HG03159 (cell line): ENCODE data around the gene SEMA3C.
A peak's percentile ranks its signal among the peaks of the same experiment; 100 is the strongest.

Experiments used
- ATAC-seq: cut with Tn5 transposase; IDR thresholded peaks from one replicate; pipeline ENCODE4 v1.9.1; 2021; ENCODE audit warnings: mild to moderate bottlenecking, moderate library complexity; ENCODE audit not compliant: unreplicated experiment

Gene SEMA3C

DNA sequence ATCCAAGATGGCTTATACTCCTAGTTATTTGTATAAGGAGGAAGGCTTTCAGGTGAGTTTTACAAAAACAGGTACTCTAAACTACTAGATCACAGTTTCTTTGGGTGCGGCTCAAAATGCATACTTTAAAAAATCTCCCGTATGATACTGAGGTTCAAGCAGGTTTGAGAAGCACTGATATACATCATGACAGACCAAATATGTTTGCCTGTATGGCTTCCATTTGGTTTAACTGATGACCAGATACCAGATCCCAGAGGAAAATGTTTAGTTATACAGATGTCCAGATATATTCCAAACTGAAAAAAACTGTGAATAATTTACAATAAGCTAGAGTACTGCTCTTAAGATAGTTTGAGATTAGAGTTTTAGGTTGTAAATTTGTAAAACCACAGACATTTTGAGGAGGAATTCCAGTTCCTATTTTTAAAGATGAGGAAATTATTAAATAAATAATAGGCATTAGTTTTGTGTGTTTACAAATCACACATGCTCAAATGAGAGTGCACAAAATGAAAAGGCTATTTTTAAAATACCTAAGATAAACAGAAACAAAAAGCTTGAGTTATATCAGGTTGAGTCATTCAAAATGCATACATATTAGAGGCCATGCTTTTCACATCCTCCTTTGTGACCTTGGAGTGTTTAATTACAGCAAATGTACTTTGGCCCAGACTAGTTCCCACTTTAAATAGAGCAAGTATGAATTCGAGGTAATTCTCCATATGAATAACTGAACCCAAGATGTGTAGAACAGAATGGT, 60.5 kb downstream of the SEMA3C start:
- peak; percentile 79 for ATAC-seq

DNA sequence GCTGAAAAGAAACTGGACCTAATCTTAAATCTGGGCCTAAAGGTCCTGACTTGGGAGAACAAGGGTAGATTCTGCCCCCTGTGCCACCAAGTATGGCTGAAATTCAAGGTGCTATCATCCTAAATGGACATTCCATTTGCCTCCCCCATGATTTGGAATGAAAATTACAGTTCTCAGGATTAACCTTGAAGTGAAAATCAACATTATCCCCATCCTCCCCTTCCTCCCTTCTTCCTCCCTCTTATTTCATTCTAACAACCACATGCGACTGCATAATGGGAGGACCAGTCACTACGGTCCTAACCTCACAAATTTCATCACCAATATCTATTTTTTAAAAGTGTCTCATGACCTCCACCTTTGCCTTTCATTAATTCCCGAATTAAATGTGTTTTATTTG, 62.1 kb downstream of the SEMA3C start:
- no peak for ATAC-seq

DNA sequence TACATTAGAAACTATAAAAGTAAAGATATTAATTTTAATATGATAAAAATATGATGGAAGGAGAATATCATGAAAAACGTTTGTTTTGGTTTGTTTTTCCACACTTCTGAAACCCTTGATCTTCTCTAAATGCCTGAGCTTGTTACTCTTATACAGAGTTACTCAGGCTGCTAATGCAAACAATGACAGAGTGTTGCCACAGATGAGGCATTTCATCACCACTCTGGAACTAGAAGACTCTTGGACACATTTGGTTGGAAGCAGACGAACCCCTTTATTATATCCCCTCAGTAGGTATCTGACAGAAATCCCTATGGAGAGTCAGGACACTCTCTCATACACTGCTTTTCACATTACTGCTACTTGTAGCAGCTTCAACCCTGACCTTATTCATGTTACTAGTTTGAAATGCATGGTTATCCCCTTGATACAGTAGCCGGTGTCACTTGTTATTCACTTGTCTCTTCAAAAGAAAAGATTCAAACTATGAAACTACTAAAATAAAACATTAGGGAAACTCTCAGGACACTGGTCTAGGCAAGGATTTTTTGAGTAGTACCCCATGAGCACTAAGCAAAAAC, 66.9 kb downstream of the SEMA3C start:
- no peak for ATAC-seq

DNA sequence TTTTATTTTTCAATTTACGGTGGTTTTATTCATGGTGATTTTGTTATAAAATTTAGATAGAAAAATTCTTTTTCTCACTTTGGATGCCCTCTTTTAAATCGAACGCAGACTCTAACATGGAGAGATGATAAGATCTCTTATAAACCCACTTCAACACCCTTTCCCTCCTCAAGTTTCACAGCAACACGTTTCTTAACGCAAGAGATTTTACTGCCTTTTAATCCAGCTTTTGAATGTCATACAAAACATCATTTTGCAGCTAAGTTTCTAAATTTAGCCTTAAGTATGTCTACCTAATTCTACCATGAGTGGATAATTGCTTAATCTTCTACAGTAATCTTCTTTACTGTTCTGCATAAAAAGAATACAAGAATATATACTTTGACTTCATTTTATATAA, 70.0 kb downstream of the SEMA3C start:
- no peak for ATAC-seq

DNA sequence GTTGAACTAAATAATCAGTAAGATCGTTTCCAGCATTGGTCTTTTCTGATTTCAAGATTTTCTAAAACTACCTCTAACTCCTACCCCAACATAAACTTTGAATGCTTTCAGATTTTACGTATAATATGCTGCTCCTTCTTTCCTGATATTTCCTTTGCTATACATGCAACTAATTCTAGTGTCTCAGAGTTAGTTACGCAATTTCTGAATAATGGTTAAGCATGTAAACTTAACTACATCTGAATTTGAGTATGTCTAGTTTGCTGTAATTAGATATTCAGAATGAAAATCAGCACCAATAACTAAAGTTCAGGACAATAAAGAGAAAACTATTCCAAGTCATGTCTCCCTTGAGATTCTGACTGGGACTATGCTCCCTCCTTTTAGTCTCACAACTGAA, 71.0 kb downstream of the SEMA3C start:
- ATAC-seq = no peak

DNA sequence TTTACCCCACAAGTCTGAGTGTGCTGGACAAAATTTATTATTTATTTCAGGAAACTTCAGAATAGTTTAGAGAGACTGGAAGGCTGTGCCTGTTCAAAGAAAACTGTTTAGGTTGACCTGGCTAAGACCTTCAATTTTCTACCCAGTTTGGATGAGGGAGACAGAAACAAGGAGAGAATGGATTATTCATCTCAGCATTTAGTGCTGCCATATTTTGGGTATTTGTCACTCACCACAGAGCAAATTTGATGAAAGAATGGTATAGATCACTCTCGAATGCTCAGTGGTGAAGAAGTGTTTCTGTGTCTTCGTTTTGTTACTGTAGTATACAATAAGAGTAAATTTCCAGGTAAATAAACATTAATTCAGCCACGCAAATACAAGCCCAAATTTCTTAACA, 71.8 kb downstream of the SEMA3C start:
- ATAC-seq = no peak

DNA sequence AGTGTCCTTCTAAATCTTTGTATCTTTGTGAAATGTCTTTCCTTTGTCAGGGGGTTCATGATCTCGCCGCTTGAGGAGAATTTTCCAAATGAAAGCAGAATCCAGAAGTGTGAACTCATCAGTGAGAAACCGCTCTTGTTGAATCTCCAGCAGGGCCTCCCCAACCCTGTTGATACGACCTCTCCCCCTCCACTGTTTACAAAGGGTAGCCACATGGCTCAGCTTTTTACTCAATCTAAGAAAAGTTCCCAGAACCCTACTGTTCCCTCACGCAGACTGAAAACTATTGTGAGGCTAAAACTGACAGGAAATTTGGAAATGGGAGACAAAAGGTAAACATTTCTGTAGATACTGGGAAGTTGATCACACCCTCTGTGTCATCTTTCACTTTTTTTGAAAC, 73.9 kb downstream of the SEMA3C start:
- ATAC-seq = no peak

DNA sequence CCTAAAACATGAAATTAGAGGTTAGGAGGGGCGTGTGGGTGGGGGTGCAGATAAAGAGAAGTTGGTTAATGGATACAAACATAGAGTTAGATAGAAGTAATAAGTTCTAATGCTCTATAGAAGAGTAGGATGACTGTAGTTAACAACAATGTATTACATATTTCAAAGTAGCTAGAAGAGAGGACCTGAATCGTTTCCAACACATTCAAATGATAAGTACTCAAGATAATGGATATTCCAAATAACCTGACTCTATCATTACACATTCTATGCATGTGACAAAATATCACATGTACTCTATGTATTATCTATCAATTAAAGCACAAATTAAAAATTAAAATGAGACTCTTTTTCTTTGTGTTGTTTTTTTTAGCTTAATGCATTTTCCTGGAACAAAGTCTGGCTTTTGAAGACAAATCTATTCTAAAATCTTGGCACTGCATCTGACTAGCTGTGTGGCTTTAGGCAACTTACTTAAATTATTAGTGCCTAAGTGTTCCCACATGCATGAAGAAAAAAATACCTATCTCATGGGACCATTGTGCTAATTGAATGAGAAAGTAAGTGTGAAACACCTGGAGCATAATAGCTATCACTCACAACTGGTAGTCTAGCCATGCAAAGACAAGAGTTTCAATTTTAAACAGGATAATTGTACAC, 75.7 kb downstream of the SEMA3C start:
- ATAC-seq = no peak

DNA sequence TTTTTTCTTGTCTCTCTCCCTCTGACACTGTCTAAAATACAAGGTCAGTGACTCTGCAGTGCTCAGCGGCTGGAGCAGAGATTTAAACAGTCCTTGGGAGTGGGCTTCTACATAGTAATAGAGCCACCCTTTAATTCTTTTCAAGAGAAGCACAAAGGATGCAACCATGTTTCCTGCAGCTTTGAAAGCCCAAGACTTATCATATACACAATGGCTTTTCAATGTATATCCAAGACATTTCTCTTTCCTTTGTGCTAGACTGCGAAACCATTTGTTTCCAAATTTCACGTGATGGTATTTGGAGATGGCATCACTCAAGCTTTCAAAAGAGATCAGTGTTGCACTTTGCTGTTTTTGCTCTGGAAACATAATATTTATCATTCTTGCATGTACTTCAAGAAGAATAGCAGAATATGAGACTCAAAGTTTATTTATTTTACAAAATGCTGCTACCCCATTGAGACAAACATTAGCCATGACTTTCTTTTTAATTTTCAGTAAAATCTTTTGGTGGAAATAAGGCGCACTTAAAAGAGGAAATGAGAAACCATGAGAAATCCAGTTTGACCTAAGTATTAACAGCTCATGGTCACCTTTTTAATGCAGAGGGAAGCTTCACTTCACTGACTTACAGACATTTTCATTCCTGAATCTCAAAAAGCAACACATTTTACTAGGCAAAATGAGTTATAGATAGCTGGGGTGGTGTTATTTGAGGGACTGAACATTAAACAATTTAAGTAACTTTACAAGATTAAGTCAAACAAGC, 76.6 kb downstream of the SEMA3C start:
- no peak for ATAC-seq

DNA sequence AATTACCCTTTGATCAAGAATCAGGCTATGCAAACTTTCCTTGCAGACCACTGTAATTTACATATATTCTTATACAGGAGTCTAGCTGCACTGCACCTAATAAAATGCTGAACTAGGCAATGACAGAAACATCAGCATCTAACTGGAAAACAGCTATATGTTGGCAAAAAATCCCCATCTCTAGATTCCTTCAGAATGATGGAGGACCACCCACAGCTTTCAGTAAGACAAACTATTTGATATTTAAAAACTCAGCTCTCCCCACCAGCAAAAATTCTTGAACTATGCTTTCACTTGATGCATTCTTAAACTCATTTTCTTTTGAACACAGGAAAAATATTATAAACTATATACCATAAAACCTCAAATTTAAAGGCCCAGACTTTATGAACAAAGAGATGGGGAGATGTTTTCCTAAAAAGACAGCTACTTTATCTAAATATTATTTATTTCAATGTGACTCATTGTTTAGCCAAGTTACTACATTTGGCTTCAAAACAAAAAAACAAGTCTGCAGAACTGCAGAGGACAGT, 77.4 kb downstream of the SEMA3C start:
- ATAC-seq = no peak

DNA sequence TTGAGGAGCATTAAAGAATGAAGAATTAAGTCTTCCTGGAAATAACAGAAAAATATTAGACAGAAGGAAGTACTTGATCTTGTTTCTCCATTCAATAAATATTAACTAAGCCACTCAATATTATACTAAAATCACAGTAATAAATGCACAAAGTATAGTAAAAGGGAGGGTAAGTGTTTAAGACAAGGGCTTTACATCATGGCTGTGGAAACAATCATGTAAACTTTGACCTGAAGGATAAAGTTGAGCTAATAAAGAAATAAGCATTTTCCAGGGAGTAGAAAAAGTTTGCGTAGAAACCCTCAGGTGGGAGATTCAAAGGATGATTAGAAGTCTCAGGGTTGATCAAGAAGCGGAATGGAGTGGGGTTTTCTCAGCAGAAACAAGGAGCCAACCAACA, 78.2 kb downstream of the SEMA3C start:
- no peak for ATAC-seq

DNA sequence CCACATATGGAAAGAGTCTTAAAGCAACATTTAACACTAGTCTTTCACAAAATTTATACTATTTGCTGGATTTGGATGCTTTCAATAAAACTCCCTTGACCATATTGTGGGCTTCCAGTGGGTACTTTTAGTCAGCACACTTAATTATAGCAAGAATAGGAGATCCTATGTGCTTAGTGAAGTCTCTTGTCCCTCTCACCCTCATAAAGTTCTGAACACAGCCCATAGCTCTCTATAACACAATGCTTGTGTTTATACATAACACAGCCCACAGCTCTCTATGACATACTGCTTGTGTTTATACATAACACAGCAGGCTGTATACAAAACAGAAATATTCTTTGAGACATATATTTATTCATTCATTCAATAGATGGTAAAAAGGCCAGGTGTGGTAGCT, 79.0 kb downstream of the SEMA3C start:
- ATAC-seq = no peak

DNA sequence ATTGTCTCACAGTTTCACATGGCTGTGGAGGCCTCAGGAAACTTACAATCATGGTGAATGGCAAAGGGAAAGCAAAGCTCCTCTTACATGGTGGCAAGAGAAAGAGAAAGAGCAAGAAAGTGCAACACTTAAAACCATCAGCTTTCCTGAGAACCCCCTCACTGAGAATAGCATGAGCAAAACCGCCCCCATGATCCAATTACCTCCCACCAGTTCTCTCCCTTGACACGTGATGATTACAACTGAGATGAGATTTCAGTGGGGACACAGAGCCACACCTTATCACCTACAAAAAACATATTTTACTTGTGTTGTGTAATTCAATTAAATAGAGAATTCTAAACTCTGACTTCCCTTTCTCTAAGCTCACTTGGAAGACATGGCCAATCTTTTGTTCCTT, 80.2 kb downstream of the SEMA3C start:
- ATAC-seq = no peak

DNA sequence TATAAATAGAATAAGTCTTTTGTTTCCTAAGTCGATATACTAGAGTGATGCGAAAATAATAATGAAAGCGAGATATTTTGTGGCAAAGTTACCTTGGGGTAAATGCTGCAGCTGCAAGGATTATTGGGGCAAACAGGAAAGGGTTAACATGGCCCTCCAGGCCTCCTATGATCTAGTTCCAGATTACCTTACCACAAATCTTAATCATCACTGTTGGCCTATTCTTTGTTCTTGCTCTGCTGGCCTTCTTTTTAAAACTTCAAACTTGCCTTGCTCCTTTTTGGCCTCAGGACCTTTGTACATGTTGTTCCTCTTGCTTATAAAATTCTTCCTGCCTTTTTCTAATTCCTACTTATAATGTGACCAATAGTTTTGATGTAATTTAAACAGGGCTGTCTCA, 81.5 kb downstream of the SEMA3C start:
- no peak for ATAC-seq

DNA sequence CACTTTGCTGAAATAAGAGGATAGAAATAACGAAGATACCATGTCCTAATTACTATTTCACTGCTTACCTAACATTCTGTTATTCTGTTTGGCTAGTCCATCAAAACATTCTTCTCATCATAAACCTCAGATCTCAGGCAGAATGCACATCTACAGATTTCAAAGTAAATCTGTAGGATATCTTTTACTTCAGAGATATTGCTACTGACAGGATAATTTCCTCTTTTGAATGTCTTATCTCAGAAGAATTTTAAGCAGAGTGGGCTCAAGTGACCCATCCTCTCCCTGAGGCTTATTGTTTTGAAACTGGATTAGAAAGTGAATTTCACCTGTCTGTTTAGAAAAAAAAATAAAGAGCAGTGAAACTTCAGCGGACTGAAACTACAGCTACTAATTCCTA, 83.6 kb downstream of the SEMA3C start:
- ATAC-seq = no peak

DNA sequence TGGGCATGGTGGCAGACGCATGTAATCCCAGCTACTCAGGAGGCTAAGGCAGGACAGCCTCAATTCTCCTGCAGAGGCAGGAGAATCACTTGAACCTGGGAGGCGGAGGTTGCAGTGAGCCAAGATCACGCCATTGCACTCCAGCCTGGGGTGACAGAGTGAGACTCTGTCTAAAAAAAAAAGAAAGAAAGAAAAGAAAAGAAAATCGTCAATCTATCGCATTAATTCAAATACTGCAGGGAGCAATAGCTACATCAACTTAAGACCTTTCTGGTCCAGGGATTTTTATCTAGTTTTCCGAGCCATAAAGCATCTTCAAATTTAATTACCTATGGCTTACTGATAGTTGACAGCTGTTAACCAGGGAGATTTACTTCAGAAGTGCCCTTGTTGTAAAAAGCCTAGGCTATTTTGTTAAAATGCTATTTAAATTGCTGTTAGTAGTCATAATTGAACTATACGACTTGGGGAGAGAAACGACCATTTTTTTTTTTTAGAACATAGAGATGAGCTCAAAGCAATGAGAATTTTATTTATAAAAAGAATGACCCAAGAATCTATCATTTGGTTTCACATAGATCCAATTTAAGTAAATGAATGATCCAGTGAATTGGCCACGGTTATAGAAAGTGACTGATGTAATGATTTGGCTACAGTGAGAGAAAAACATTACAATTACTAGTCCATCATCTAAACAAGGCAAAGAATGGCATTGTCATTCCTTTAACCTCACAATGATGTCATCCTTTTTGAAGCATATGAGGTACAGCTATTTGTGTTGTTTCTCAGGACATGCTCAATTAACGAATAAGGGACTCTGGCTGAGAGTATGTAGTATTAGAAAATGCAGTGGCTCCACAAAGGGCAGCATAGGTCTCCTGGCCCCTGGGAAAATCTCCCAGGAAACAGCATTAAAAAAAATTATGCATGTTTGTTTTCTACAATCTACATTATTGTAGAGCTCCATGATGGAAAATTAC, 85.3 kb downstream of the SEMA3C start:
- ATAC-seq = no peak

DNA sequence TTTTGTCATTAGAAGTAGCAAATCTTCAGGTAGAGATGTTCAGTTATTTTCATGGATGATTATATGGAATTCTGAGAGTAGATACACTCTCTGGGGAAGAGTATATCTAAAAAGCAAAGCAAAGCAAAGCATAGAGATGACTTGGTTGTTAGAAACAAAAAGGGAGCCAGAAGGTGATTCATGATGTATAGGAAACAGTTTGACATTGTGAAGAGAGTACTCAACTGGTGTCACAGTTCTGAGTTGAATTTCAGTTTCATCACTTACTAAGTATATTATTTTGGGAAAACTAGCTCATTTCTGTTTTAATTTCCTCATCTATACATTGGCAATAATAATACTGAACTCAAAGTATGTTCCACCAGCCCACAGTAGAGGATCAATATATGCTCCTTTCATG, 86.8 kb downstream of the SEMA3C start:
- ATAC-seq = no peak

DNA sequence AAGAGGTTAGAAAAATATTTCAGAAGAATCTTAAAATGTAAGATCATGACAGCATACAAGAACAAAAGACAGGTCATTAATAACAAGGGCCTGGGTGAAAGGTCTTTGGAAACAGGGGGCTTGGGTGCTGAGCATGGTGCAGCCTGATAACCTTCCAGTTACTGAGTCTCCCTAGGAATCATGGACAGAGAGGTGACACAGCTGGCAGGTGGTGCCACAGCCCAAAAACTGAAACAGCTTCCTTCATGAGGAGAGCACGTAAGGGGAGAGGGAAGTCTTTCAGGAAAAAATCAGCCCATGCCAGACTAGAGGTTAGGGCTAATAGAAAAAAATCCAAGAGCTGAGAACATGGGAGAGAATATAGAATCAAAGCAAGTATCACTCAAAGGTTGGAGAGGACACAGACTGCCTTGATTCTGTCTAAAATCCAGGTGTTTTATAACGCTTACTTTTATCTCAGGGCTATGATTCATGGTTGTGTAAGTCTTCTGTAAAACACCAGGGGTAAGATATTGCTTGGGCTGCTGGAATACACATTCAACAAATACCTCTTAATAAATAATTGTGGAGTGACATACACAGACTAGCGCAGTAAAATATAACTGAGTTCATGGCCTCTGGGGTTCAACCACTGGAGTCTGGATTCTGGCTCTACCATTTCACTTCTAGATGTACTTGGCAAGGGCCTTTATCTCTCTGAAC, 88.1 kb downstream of the SEMA3C start:
- no peak for ATAC-seq

DNA sequence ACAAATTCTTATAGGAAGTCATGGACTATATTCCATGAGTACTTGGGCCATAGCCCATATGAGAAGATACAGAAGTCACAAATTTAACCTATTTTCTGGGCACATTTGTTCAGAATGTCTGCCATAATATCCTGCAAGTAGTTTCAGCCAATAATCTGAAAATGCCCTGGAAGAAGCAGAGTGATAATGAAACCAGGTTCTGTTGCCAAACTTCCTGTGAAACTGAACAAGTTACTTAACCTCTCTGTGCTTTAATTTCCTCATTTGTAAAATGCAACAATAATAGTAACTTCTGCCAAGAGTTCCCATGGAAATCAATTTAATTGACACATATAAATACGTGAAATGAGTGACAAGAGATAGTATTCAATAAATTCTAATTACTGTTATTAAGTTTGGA, 88.8 kb downstream of the SEMA3C start:
- no peak for ATAC-seq

DNA sequence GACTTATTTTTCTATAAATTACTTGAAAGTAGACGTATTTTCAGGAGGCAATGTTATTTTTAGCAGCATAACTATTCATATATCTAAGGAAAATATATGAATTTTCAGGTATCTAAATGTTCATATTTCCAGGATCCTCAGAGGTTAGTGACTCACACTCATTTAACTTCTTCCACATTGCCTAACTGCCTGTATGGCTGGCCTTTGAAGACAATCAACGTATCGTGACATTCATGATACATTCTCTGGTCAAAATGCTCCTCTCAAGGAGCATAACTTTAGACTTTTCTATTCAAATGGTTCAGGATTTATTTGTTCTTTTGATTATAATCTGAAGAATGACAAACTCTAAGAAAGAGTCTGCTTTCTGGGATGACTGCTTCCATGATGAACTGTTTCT, 89.3 kb downstream of the SEMA3C start:
- ATAC-seq = no peak
